Hair follicular keratinocyte (primary cell): ENCODE measurements around the gene RSAD1. TPM values are rescaled to one million over a fixed set of nuclear protein-coding genes. Genes with fewer than 3 reads are reported as not detected.

ENCODE experiments used
- total RNA-seq: library from RNA; depleted of rRNA; stranded (reverse); fragments of >200 nt; gene quantifications from 2 replicates; pipeline ENCODE4 v1.2.3, GENCODE V29; 2015

The RSAD1 gene
- 19.5 and 24.9 TPM in 2 replicates for total RNA-seq

GRCh38 chr17:50478391-50479381, at the start of gene RSAD1:
RSAD1 (plus strand) TSS chr17:50478860; CDS start chr17:50478885, 25 bp downstream.

GRCh38 chr17:50468304-50469207, 10.1 kb upstream of the RSAD1 start, which contains the start of gene CHAD:
CHAD (minus strand) TSS chr17:50468880; CDS start chr17:50468813, 67 bp downstream.

GRCh38 chr17:50507871-50508572, 29.4 kb downstream of the RSAD1 start, which contains the start of gene MYCBPAP:
MYCBPAP (plus strand) TSS chr17:50508439; CDS start chr17:50508675, 236 bp downstream.

GRCh38 chr17:50532452-50533024, 53.9 kb downstream of the RSAD1 start, which contains the start of gene EPN3:
EPN3 (plus strand) TSS chr17:50532735; CDS start chr17:50536557, 3,822 bp downstream.

Other genes with a start within 250 kb of the RSAD1 start
- 2.0 and 3.4 TPM in 2 replicates for gene TMEM92, start 204.4 kb upstream of the RSAD1 start, total RNA-seq
- gene XYLT2, start 132.7 kb upstream of the RSAD1 start, total RNA-seq, result 56.8 and 74.5 TPM in 2 replicates
- gene MRPL27, start 105.7 kb upstream of the RSAD1 start, total RNA-seq, result 88.6 and 127 TPM in 2 replicates
- 2.1 and 8.1 TPM in 2 replicates for gene EME1, start 105.6 kb upstream of the RSAD1 start, total RNA-seq
- gene LRRC59, start 81.3 kb upstream of the RSAD1 start, total RNA-seq, result 136 and 238 TPM in 2 replicates
- 19.7 and 28.0 TPM in 2 replicates for gene ACSF2, start 52.6 kb upstream of the RSAD1 start, total RNA-seq
- not detected in 2 replicates for gene CHAD, start 10.0 kb upstream of the RSAD1 start, total RNA-seq
- gene MYCBPAP, start 29.6 kb downstream of the RSAD1 start, total RNA-seq, result 0.62 and 1.6 TPM in 2 replicates
- 83.9 and 90.6 TPM in 2 replicates for gene EPN3, start 53.9 kb downstream of the RSAD1 start, total RNA-seq
- 30.3 and 57.0 TPM in 2 replicates for gene SPATA20, start 68.3 kb downstream of the RSAD1 start, total RNA-seq
- 0.08 TPM in 1 of 2 replicates, not detected in the other for gene CACNA1G, start 81.9 kb downstream of the RSAD1 start, total RNA-seq
- 13.7 and 14.9 TPM in 2 replicates for gene ABCC3, start 156.0 kb downstream of the RSAD1 start, total RNA-seq
- gene ANKRD40, start 229.1 kb downstream of the RSAD1 start, total RNA-seq, result 20.9 and 21.4 TPM in 2 replicates
- gene LUC7L3, start 240.7 kb downstream of the RSAD1 start, total RNA-seq, result 18.0 and 26.0 TPM in 2 replicates